HEK293 (cell line): ENCODE measurements around the gene TSHZ2.

Source experiments
- CTCF ChIA-PET: fragments of 350-600 bp; formaldehyde crosslinking; extraction: SDS; loops from one replicate; lab custom pipeline; 2021; ENCODE audit warnings: antibody characterized with exemption; lab: Yijun Ruan, JAX
- POLR2A ChIA-PET: fragments of 300-600 bp; formaldehyde crosslinking; extraction: SDS; loops from one replicate; lab custom pipeline; 2020; ENCODE audit warnings: antibody characterized with exemption, inconsistent platforms; lab: Yijun Ruan, JAX
- H3K27ac ChIP-seq: fragments of 200-500 bp; sonication (Bioruptor generic); 2 replicates; pipeline ENCODE4 v1.5.1; 2014; ENCODE audit warnings: low read depth, low read length, control low read depth, inconsistent platforms; ENCODE audit errors: extremely low read depth
- H3K36me3 ChIP-seq, 2 experiments: fragments of 200-500 bp in 1 of 2; sonication (Bioruptor generic) in 1 of 2; 1 replicate in 1 of 2; 2 replicates in 1 of 2; pipeline ENCODE4 v1.5.1; 2014 to 2017; ENCODE audit warnings: inconsistent platforms in 2 of 2, low read length in 2 of 2; ENCODE audit not compliant: control insufficient read depth in 2 of 2, insufficient read depth in 1 of 2
- H3K4me1 ChIP-seq: fragments of 200-500 bp; sonication (Bioruptor generic); 2 replicates; pipeline ENCODE4 v1.5.1; 2014; ENCODE audit warnings: mild to moderate bottlenecking, low read length, inconsistent platforms; ENCODE audit not compliant: control insufficient read depth, insufficient read depth
- H3K4me3 ChIP-seq: 2 replicates; pipeline ENCODE4 v1.5.1; 2011; ENCODE audit warnings: low read depth, mild to moderate bottlenecking, control low read depth, low read length, moderate library complexity
- H3K9me3 ChIP-seq: fragments of 200-500 bp; sonication (Bioruptor generic); 2 replicates; pipeline ENCODE4 v1.5.1; 2014; ENCODE audit warnings: low read depth, low read length, inconsistent platforms; ENCODE audit not compliant: control insufficient read depth, insufficient read depth
- GLIS2 ChIP-seq: fragments of 450-650 bp; formaldehyde crosslinking; IDR thresholded peaks from 2 replicates; pipeline ENCODE4 v1.5.1; 2016; ENCODE audit warnings: missing biosample characterization, missing genetic modification characterization
- HOXA7 ChIP-seq: sonication (generic); formaldehyde crosslinking; IDR thresholded peaks from 2 replicates; pipeline ENCODE4 v1.8.1; 2022; ENCODE audit warnings: missing genetic modification reagents, borderline replicate concordance
- INSM2 ChIP-seq: fragments of 450-650 bp; formaldehyde crosslinking; IDR thresholded peaks from 2 replicates; pipeline ENCODE4 v1.5.1; 2016; ENCODE audit warnings: missing biosample characterization, missing genetic modification characterization
- ZFP41 ChIP-seq: fragments of 450-650 bp; formaldehyde crosslinking; IDR thresholded peaks from 2 replicates; pipeline ENCODE4 v1.5.1; 2016; ENCODE audit warnings: missing biosample characterization, missing genetic modification characterization, borderline replicate concordance
- ZIC2 ChIP-seq: fragments of 450-650 bp; formaldehyde crosslinking; IDR thresholded peaks from 2 replicates; pipeline ENCODE4 v1.5.1; 2016; ENCODE audit warnings: missing biosample characterization, missing genetic modification characterization
- ZNF112 ChIP-seq: fragments of 450-650 bp; formaldehyde crosslinking; IDR thresholded peaks from 2 replicates; pipeline ENCODE4 v1.5.0; 2017; ENCODE audit warnings: missing biosample characterization, missing genetic modification characterization
- ZNF114 ChIP-seq: fragments of 450-650 bp; formaldehyde crosslinking; IDR thresholded peaks from 2 replicates; pipeline ENCODE4 v1.5.0; 2017; ENCODE audit warnings: missing biosample characterization, missing genetic modification characterization
- ZNF140 ChIP-seq: fragments of 450-650 bp; formaldehyde crosslinking; IDR thresholded peaks from 2 replicates; pipeline ENCODE4 v1.5.1; 2016; ENCODE audit warnings: missing biosample characterization, missing genetic modification characterization
- ZNF211 ChIP-seq: fragments of 450-650 bp; formaldehyde crosslinking; IDR thresholded peaks from 2 replicates; pipeline ENCODE4 v1.5.1; 2016; ENCODE audit warnings: low read depth, missing biosample characterization, missing genetic modification characterization
- ZNF274 ChIP-seq, 2 experiments: fragments of 200-500 bp in 1 of 2; fragments of 450-650 bp in 1 of 2; sonication (Bioruptor generic) in 1 of 2; formaldehyde crosslinking in 1 of 2; IDR thresholded peaks; 2 replicates each; pipeline versions ENCODE4 v1.5.1 to v1.6.1; 2014 to 2016; ENCODE audit warnings: borderline replicate concordance in 1 of 2, inconsistent platforms in 1 of 2, low read length in 1 of 2, missing biosample characterization in 1 of 2, missing genetic modification characterization in 1 of 2
- ZNF311 ChIP-seq: fragments of 450-650 bp; formaldehyde crosslinking; IDR thresholded peaks from 2 replicates; pipeline ENCODE4 v1.5.1; 2017; ENCODE audit warnings: missing biosample characterization, missing genetic modification characterization, borderline replicate concordance
- ZNF561 ChIP-seq: fragments of 450-650 bp; IDR thresholded peaks from 2 replicates; pipeline ENCODE4 v1.5.1; 2018; ENCODE audit warnings: missing biosample characterization, missing genetic modification characterization, borderline replicate concordance
- ZNF704 ChIP-seq: fragments of 450-650 bp; formaldehyde crosslinking; IDR thresholded peaks from 2 replicates; pipeline ENCODE4 v1.5.1; 2016; ENCODE audit warnings: missing biosample characterization, missing genetic modification characterization
- ZSCAN30 ChIP-seq: fragments of 450-650 bp; IDR thresholded peaks from 2 replicates; pipeline ENCODE4 v1.5.1; 2018; ENCODE audit warnings: missing biosample characterization, mild to moderate bottlenecking, missing genetic modification characterization, moderate library complexity
- TF ChIP-seq, protein P1 (sequence below): fragments of 450-650 bp; formaldehyde crosslinking; IDR thresholded peaks from 2 replicates; pipeline ENCODE4 v1.5.1; 2016; ENCODE audit warnings: missing biosample characterization, missing genetic modification characterization, borderline replicate concordance
- TF ChIP-seq, protein P2 (sequence below): IDR thresholded peaks from 2 replicates; pipeline ENCODE4 v1.6.1; 2011; ENCODE audit warnings: mild to moderate bottlenecking, low read depth, low read length, borderline replicate concordance

Gene TSHZ2

GRCh38 chr20:53247468-53248103, 275.4 kb downstream of the TSHZ2 start (continued):
- TF ChIP-seq, protein P1, sequence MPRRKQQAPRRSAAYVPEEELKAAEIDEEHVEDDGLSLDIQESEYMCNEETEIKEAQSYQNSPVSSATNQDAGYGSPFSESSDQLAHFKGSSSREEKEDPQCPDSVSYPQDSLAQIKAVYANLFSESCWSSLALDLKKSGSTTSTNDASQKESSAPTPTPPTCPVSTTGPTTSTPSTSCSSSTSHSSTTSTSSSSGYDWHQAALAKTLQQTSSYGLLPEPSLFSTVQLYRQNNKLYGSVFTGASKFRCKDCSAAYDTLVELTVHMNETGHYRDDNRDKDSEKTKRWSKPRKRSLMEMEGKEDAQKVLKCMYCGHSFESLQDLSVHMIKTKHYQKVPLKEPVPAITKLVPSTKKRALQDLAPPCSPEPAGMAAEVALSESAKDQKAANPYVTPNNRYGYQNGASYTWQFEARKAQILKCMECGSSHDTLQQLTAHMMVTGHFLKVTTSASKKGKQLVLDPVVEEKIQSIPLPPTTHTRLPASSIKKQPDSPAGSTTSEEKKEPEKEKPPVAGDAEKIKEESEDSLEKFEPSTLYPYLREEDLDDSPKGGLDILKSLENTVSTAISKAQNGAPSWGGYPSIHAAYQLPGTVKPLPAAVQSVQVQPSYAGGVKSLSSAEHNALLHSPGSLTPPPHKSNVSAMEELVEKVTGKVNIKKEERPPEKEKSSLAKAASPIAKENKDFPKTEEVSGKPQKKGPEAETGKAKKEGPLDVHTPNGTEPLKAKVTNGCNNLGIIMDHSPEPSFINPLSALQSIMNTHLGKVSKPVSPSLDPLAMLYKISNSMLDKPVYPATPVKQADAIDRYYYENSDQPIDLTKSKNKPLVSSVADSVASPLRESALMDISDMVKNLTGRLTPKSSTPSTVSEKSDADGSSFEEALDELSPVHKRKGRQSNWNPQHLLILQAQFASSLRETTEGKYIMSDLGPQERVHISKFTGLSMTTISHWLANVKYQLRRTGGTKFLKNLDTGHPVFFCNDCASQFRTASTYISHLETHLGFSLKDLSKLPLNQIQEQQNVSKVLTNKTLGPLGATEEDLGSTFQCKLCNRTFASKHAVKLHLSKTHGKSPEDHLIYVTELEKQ (tag by site-specific recombination) = no peak
- TF ChIP-seq ZNF274 (IDR thresholded peaks at IDR 0.05; ENCODE audit: low read length) (no peak), ZNF274 (tag by site-specific recombination; IDR thresholded peaks at IDR 0.05; ENCODE audit: borderline replicate concordance) (no peak)
- TF ChIP-seq, all 188 proteins: peak for 0

DNA sequence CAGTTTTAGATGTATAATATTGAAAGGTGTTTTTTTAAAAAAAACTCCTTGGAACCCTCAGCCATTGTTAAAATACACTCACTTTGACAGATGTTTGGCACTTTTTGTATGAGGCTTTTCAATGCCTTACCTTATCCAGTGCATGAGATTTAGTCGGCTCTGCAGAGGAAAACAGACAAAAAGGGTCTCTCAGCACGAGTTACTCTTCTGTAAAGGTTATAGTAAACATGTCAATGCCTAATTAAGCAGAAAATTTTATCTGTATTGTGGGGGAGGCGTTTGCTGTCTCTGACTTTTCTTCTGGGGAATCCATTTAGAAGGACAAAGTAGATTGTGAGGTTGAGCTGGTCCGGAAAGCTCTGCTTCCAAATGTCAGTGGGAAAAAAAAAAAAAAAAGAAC, 278.3 kb downstream of the TSHZ2 start:
- H3K4me3 ChIP-seq = no peak overlapping the region
- H3K9me3 ChIP-seq = no peaks in the 10 kb centered on the region
- TF ChIP-seq ZNF140 (tag by site-specific recombination) (no peak), ZNF561 (tag by site-specific recombination) (no peak), INSM2 (tag by site-specific recombination) (no peak), ZNF112 (tag by site-specific recombination) (no peak), ZNF211 (tag by site-specific recombination) (no peak), HOXA7 (CRISPR knock-in tag) (no peak), ZNF704 (tag by site-specific recombination) (no peak)
- TF ChIP-seq, all 188 proteins: peak for 0
- no peaks in the 10 kb centered on the region for H3K4me1 ChIP-seq
- ChIA-PET CTCF (no interaction called here), POLR2A (no interaction called here)
- no peak overlapping the region for H3K27ac ChIP-seq
- peaks cover 0 to 6% of the 10 kb centered on the region in 2 experiments; a peak in 1 of 3 replicates for H3K36me3 ChIP-seq

DNA sequence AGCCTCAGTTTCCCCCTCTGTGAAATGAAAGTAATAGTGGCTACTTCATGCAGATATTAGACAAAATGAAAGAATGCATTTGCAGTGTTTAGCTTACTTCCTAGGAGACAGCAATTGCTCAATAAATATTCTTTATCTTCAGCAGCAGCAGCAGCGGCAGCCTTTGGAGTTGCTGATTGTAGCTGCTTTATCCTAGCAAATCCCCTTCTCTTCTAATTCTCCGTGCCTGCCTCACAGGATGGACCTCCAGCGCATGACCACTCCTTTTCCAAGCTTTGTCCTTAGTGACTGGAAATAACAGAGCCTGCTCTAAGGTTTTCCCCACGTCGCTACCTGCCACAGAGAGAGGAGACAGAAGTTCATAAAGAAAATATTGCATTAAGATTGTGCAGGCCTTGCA, 279.8 kb downstream of the TSHZ2 start:
- H3K27ac ChIP-seq = no peak overlapping the region
- no peaks in the 10 kb centered on the region for H3K4me1 ChIP-seq
- peaks cover 0 to 6% of the 10 kb centered on the region in 2 experiments; a peak in 1 of 3 replicates for H3K36me3 ChIP-seq
- no peaks in the 10 kb centered on the region for H3K9me3 ChIP-seq
- CTCF ChIA-PET = no interaction called here
- POLR2A ChIA-PET = no interaction called here
- H3K4me3 ChIP-seq = no peak overlapping the region
- no peak for TF ChIP-seq ZIC2
- TF ChIP-seq, protein P2, sequence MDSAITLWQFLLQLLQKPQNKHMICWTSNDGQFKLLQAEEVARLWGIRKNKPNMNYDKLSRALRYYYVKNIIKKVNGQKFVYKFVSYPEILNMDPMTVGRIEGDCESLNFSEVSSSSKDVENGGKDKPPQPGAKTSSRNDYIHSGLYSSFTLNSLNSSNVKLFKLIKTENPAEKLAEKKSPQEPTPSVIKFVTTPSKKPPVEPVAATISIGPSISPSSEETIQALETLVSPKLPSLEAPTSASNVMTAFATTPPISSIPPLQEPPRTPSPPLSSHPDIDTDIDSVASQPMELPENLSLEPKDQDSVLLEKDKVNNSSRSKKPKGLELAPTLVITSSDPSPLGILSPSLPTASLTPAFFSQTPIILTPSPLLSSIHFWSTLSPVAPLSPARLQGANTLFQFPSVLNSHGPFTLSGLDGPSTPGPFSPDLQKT = no peak
- no peak for TF ChIP-seq ZNF311 (tag by site-specific recombination)
- no peak for TF ChIP-seq INSM2 (tag by site-specific recombination)
- no peak for TF ChIP-seq GLIS2
- TF ChIP-seq ZNF114 (tag by site-specific recombination) = no peak
- no peak for TF ChIP-seq ZFP41
- no peak for TF ChIP-seq ZSCAN30
- no peak for TF ChIP-seq ZNF561 (tag by site-specific recombination)
